Esophagus squamous epithelium (tissue), 4 donors: ENCODE data around the gene FBXL20.

Source experiments
- CTCF ChIP-seq, 6 experiments: fragments of 450-650 bp in 4 of 6; fragments of 200-600 bp in 2 of 6; sonication (generic) in 2 of 6; IDR thresholded peaks; one replicate each; pipeline ENCODE4 v1.5.1; 2016 to 2019; ENCODE audit warnings: antibody characterized with exemption in 6 of 6, mild to moderate bottlenecking in 4 of 6, moderate library complexity in 4 of 6
- POLR2A ChIP-seq, 4 donors: fragments of 450-650 bp; IDR thresholded peaks; one replicate each; pipeline ENCODE4 v1.6.1; 2017; ENCODE audit warnings: antibody characterized with exemption in 4 of 4, mild to moderate bottlenecking in 4 of 4, moderate library complexity in 3 of 4

- TF ChIP-seq POLR2A (IDR thresholded peaks at IDR 0.05) = no peak
- no peak for TF ChIP-seq CTCF (IDR thresholded peaks at IDR 0.05)
These were observed 124.3 kb downstream of the FBXL20 start for GRCh38 chr17:39277110-39277509.
